H1 (cell line): ENCODE results near the gene DCTD. TPM values are rescaled to one million over a fixed set of nuclear protein-coding genes. Genes with fewer than 3 reads are reported as not detected.

Source experiments
- CTCF ChIA-PET: fragments of 300-600 bp; sonication (Branson Sonifier 250); formaldehyde crosslinking; loops from one replicate; lab custom pipeline; 2021; ENCODE audit not compliant: partially characterized antibody; lab: Charles Lee
- POLR2A ChIA-PET: fragments of 300-600 bp; sonication (Branson Sonifier 250); formaldehyde crosslinking; loops from one replicate; lab custom pipeline; 2021; ENCODE audit warnings: inconsistent platforms; ENCODE audit not compliant: partially characterized antibody; lab: Charles Lee
- DNase-seq, 2 experiments: peaks; one replicate each; pipeline versions ENCODE4 v3.0.0 to v3.0.0-alpha.2; 2010 to 2022; ENCODE audit warnings: low spot score in 2 of 2, low read depth in 1 of 2, mixed read lengths in 1 of 2
- FAIRE-seq: peaks from 2 replicates; lab custom pipeline; 2011; peaks lifted over from hg19 to GRCh38; lab: Jason Lieb, UNC
- H2AFZ ChIP-seq: 2 replicates; pipeline ENCODE4 v1.8.1; 2012; ENCODE audit warnings: low read length, inconsistent platforms
- H2AK5ac ChIP-seq: 2 replicates; pipeline ENCODE4 v1.6.1; 2013; ENCODE audit warnings: low read depth, low read length
- H2BK120ac ChIP-seq: replicated peaks from 2 replicates; pipeline ENCODE3; 2013; ENCODE audit warnings: low read depth, low read length, inconsistent platforms
- H2BK12ac ChIP-seq: 2 replicates; pipeline ENCODE4 v1.6.1; 2013; ENCODE audit warnings: low read depth, low read length
- H2BK15ac ChIP-seq: 2 replicates; pipeline ENCODE4 v1.6.1; 2013; ENCODE audit warnings: low read length
- H2BK20ac ChIP-seq: 2 replicates; pipeline ENCODE4 v1.6.1; 2013; ENCODE audit warnings: low read length
- H2BK5ac ChIP-seq: 2 replicates; pipeline ENCODE4 v1.6.1; 2013; ENCODE audit warnings: low read depth, low read length
- H3K14ac ChIP-seq: 2 replicates; pipeline ENCODE4 v1.6.1; 2013; ENCODE audit warnings: inconsistent platforms; ENCODE audit not compliant: insufficient read length
- H3K18ac ChIP-seq: 2 replicates; pipeline ENCODE4 v1.6.1; 2013; ENCODE audit warnings: low read length; ENCODE audit errors: extremely low read depth
- H3K23ac ChIP-seq: 2 replicates; pipeline ENCODE4 v1.6.1; 2013; ENCODE audit warnings: inconsistent platforms; ENCODE audit not compliant: insufficient read length
- H3K23me2 ChIP-seq: 2 replicates; pipeline ENCODE4 v1.6.1; 2013; ENCODE audit warnings: low read depth, low read length
- H3K27ac ChIP-seq: 2 replicates; pipeline ENCODE4 v1.6.1; 2011; ENCODE audit warnings: low read depth, low read length, inconsistent platforms
- H3K27me3 ChIP-seq, 4 experiments: replicated peaks in 1 of 4; 1 replicate in 1 of 4; 2 replicates in 3 of 4; pipeline versions ENCODE4 v1.6.1 to v1.8.1; 2011 to 2013; ENCODE audit warnings: low read length in 3 of 4, mild to moderate bottlenecking in 3 of 4, inconsistent platforms in 2 of 4, mixed read lengths in 2 of 4, moderate library complexity in 1 of 4; ENCODE audit not compliant: control insufficient read depth in 3 of 4, insufficient read depth in 3 of 4; ENCODE audit errors: extremely low read depth in 1 of 4
- H3K36me3 ChIP-seq, 4 experiments: 2 replicates each; pipeline versions ENCODE4 v1.6.1 to v1.8.1; 2011 to 2013; ENCODE audit warnings: mild to moderate bottlenecking in 4 of 4, low read length in 3 of 4, moderate library complexity in 2 of 4, control low read depth in 1 of 4, inconsistent platforms in 1 of 4; ENCODE audit not compliant: insufficient read depth in 4 of 4, control insufficient read depth in 2 of 4
- H3K4ac ChIP-seq: replicated peaks from 2 replicates; pipeline ENCODE3; 2013; ENCODE audit warnings: low read length, low read depth, mixed read lengths, inconsistent platforms; ENCODE audit not compliant: insufficient read length
- H3K4me1 ChIP-seq, 4 experiments: replicated peaks in 1 of 4; 1 replicate in 1 of 4; 2 replicates in 3 of 4; pipeline versions ENCODE4 v1.6.1 to v1.8.1; 2011 to 2013; ENCODE audit warnings: low read length in 3 of 4, inconsistent platforms in 2 of 4, mixed read lengths in 1 of 4; ENCODE audit not compliant: insufficient read depth in 4 of 4, control insufficient read depth in 3 of 4
- H3K4me2 ChIP-seq, 2 experiments: 2 replicates each; pipeline versions ENCODE4 v1.6.1 to v1.8.1; 2011 to 2013; ENCODE audit warnings: low read depth in 2 of 2, low read length in 2 of 2, control low read depth in 1 of 2, inconsistent platforms in 1 of 2, mild to moderate bottlenecking in 1 of 2; ENCODE audit not compliant: insufficient read depth in 1 of 2
- H3K4me3 ChIP-seq, 4 experiments: fragments of 200-600, 300-600 bp in 1 of 4; sonication (generic), shearing (Covaris generic), sonication (Bioruptor Twin) in 1 of 4; 2 replicates each; pipeline versions ENCODE4 v1.5.1 to v1.8.1; 2011 to 2016; ENCODE audit warnings: low read length in 4 of 4, low read depth in 3 of 4, control low read depth in 2 of 4, inconsistent platforms in 2 of 4, mild to moderate bottlenecking in 2 of 4, mixed read lengths in 1 of 4, moderate library complexity in 1 of 4; ENCODE audit not compliant: insufficient read depth in 2 of 4; ENCODE audit errors: extremely low read depth in 1 of 4
- H3K56ac ChIP-seq: replicated peaks from 2 replicates; pipeline ENCODE3; 2013; ENCODE audit warnings: low read depth, mild to moderate bottlenecking, mixed read lengths, low read length, inconsistent platforms; ENCODE audit not compliant: insufficient read length
- H3K79me1 ChIP-seq: 2 replicates; pipeline ENCODE4 v1.6.1; 2013; ENCODE audit warnings: low read depth, low read length, control low read depth
- H3K79me2 ChIP-seq, 2 experiments: 2 replicates each; pipeline versions ENCODE4 v1.6.1 to v1.8.1; 2012 to 2013; ENCODE audit warnings: low read length in 2 of 2, mild to moderate bottlenecking in 2 of 2, inconsistent platforms in 1 of 2; ENCODE audit not compliant: insufficient read depth in 2 of 2, control insufficient read depth in 1 of 2
- H3K9ac ChIP-seq, 4 experiments: replicated peaks in 1 of 4; 1 replicate in 1 of 4; 2 replicates in 3 of 4; pipeline versions ENCODE4 v1.6.1 to v1.8.1; 2011 to 2013; ENCODE audit warnings: low read depth in 3 of 4, low read length in 3 of 4, control low read depth in 2 of 4, mild to moderate bottlenecking in 2 of 4, moderate library complexity in 2 of 4, inconsistent platforms in 1 of 4; ENCODE audit errors: extremely low read depth in 1 of 4
- H3K9me3 ChIP-seq, 2 experiments: 2 replicates each; pipeline versions ENCODE4 v1.6.1 to v1.8.1; 2012 to 2013; ENCODE audit warnings: mild to moderate bottlenecking in 2 of 2, moderate library complexity in 2 of 2, control low read depth in 1 of 2, inconsistent platforms in 1 of 2, low read depth in 1 of 2, low read length in 1 of 2, mixed read lengths in 1 of 2; ENCODE audit not compliant: insufficient read depth in 2 of 2
- H4K20me1 ChIP-seq, 2 experiments: replicated peaks in 1 of 2; 2 replicates each; pipeline versions ENCODE3 to v1.8.1; 2011 to 2013; ENCODE audit warnings: inconsistent platforms in 2 of 2, low read length in 2 of 2, mild to moderate bottlenecking in 1 of 2; ENCODE audit not compliant: insufficient read depth in 2 of 2, control insufficient read depth in 1 of 2
- H4K5ac ChIP-seq: 2 replicates; pipeline ENCODE4 v1.6.1; 2013; ENCODE audit warnings: low read length, low read depth, mixed read lengths, inconsistent platforms; ENCODE audit not compliant: insufficient read length
- H4K8ac ChIP-seq: 2 replicates; pipeline ENCODE4 v1.8.0; 2013; ENCODE audit warnings: mild to moderate bottlenecking, moderate library complexity, low read length, inconsistent platforms; ENCODE audit not compliant: insufficient read depth; ENCODE audit errors: extremely low read depth
- H4K91ac ChIP-seq: replicated peaks from 2 replicates; pipeline ENCODE3; 2013; ENCODE audit warnings: low read length, mixed read lengths, inconsistent platforms; ENCODE audit not compliant: insufficient read length
- CREB1 ChIP-seq: IDR thresholded peaks from 2 replicates; pipeline ENCODE4 v1.6.1; 2012; ENCODE audit warnings: inconsistent platforms
- PHF8 ChIP-seq: fragments of 200-600 bp; sonication (generic); conservative IDR thresholded peaks from 2 replicates; pipeline ENCODE4 v1.7.1; 2012; ENCODE audit warnings: low read depth, mild to moderate bottlenecking, inconsistent platforms, low read length, moderate library complexity
- SAP30 ChIP-seq: fragments of 300-600 bp; sonication (generic); IDR thresholded peaks from 2 replicates; pipeline ENCODE4 v1.7.1; 2012; ENCODE audit warnings: low read length, moderate library complexity, mild to moderate bottlenecking, inconsistent platforms; ENCODE audit not compliant: insufficient read depth, insufficient replicate concordance
- SIX5 ChIP-seq: IDR thresholded peaks from 2 replicates; pipeline ENCODE4 v1.6.1; 2011; ENCODE audit warnings: mild to moderate bottlenecking, low read depth, low read length
- SP1 ChIP-seq: IDR thresholded peaks from 2 replicates; pipeline ENCODE4 v1.6.1; 2011; ENCODE audit warnings: low read depth, low read length
- USF2 ChIP-seq: IDR thresholded peaks from 2 replicates; pipeline ENCODE4 v1.6.1; 2011; ENCODE audit warnings: low read length, improper control_type of control experiment
- WGBS, 2 experiments: shearing (Covaris generic) in 1 of 2; methylation state at CpG; one replicate each; pipeline versions ENCODE4 v1.1.6 to v1.1.7; 2013 to 2015; ENCODE audit warnings: low lambda C conversion rate in 2 of 2, mixed read lengths in 2 of 2, inconsistent platforms in 1 of 2, low coverage in 1 of 2, missing lambda C conversion rate in 1 of 2; ENCODE audit not compliant: insufficient replicate concordance in 2 of 2, insufficient coverage in 1 of 2, insufficient read length in 1 of 2; ENCODE audit errors: extremely low coverage in 1 of 2, missing lambda C conversion rate in 1 of 2; 5-methylcytosine and 5-hydroxymethylcytosine counted together
- polyA plus RNA-seq, 7 experiments: library from polyadenylated mRNA; depleted of rRNA in 3 of 7; stranded (reverse) in 5 of 7; unstranded in 2 of 7; fragments of >200 nt in 5 of 7; fragments of 200-250 nt in 2 of 7; gene quantifications; 1 replicate in 5 of 7; 2 replicates in 1 of 7; 4 replicates in 1 of 7; pipeline versions ENCODE4 v1.2.1 to v1.2.3, GENCODE V29; 2011 to 2013; ENCODE audit warnings: missing spikeins in 2 of 7, mixed read lengths in 2 of 7
- total RNA-seq: library from RNA; stranded (reverse); fragmentation: NEBNext Ultra II Directional; extraction: Animal tissue kit (Norgen Biotek cat#: 25700); gene quantifications from 2 replicates; pipeline ENCODE4 v1.2.1, GENCODE V29; 2021

DCTD gene
- total and polyA plus RNA-seq, 2 of the 8 experiments (the other 6 are each of a cell fraction or from before 2014, with no cell fraction given) = 60.2 to 69.5 TPM

GRCh38 chr4:182843808-182844325 lies 73.3 kb downstream of the DCTD start:
- FAIRE-seq (no peak), DNase-seq (no peak)
- H3K4me2 ChIP-seq = no peak overlapping the region
- H4K91ac ChIP-seq = no peak overlapping the region
- no peak overlapping the region for H2BK5ac ChIP-seq
- no peak overlapping the region for H3K23ac ChIP-seq
- 93% methylated on average over 9 of the region's 9 CpGs; no CpG with 5 or more reads in 1 of the 2 experiments for WGBS, 2 experiments
- no peak overlapping the region for H2BK15ac ChIP-seq
- H2AK5ac ChIP-seq = no peak overlapping the region
- no peak overlapping the region for H2AFZ ChIP-seq
- no peaks in the 10 kb centered on the region for H3K9me3 ChIP-seq
- H3K18ac ChIP-seq = no peak overlapping the region
- H2BK20ac ChIP-seq = no peak overlapping the region
- H4K5ac ChIP-seq = no peak overlapping the region
- H2BK12ac ChIP-seq = no peak overlapping the region
- no peak overlapping the region for H3K27ac ChIP-seq
- H3K9ac ChIP-seq = no peak overlapping the region
- ChIA-PET POLR2A (no interaction called here), CTCF (interaction anchor here (0.7 to 1.2 kb wide), 3 partner anchors 10 to 617 kb away, joined by 3 to 4 read pairs (median 3); no protein-coding TSS in a partner anchor)
- H4K8ac ChIP-seq = no peak overlapping the region
- no peaks in the 10 kb centered on the region for H3K36me3 ChIP-seq
- H3K4me1 ChIP-seq = peaks cover 0 to 3% (median 1%) of the 10 kb centered on the region in 4 experiments; a peak in 2 of 7 replicates
- H4K20me1 ChIP-seq = no peaks in the 10 kb centered on the region
- H3K14ac ChIP-seq = no peak overlapping the region
- H3K79me2 ChIP-seq = no peaks in the 10 kb centered on the region
- H2BK120ac ChIP-seq = no peak overlapping the region
- no peaks in the 10 kb centered on the region for H3K79me1 ChIP-seq
- H3K27me3 ChIP-seq = no peaks in the 10 kb centered on the region
- H3K56ac ChIP-seq = no peak overlapping the region
- H3K4me3 ChIP-seq = no peak overlapping the region
- H3K23me2 ChIP-seq = no peaks in the 10 kb centered on the region
- H3K4ac ChIP-seq = no peak overlapping the region
- no peak for TF ChIP-seq SP1
- no peak for TF ChIP-seq SIX5
- TF ChIP-seq SAP30 = no peak
- TF ChIP-seq CREB1 = no peak
- no peak for TF ChIP-seq USF2
- TF ChIP-seq PHF8 = no peak
